Lung (tissue), 12 donors: Measurements from ENCODE around the gene MDC1. TPM values are rescaled to one million over a fixed set of nuclear protein-coding genes. Genes with fewer than 3 reads are reported as not detected.
"Not testable (repeated sequence)": the region's sequence is repeated elsewhere in the genome, so short reads cannot be mapped to it uniquely, and the experiment has no call there.

ENCODE experiments used
- ATAC-seq: fragments of 200-7000 bp; cut with Tn5 transposase; one replicate; pipeline ENCODE4 v1.9.1; 2020; ENCODE audit warnings: moderate number of reproducible peaks; ENCODE audit not compliant: insufficient read depth, low FRiP score
- DNase-seq, 3 donors: peaks; one replicate each; pipeline ENCODE4 v3.0.0-alpha.2; 2013 to 2017
- H3K27ac ChIP-seq, 2 donors: one replicate each; pipeline ENCODE4 v1.5.1; 2013; ENCODE audit warnings: mild to moderate bottlenecking in 2 of 2, moderate library complexity in 2 of 2, control low read depth in 1 of 2, inconsistent platforms in 1 of 2, low read depth in 1 of 2, low read length in 1 of 2
- H3K27me3 ChIP-seq, 3 donors: one replicate each; pipeline ENCODE4 v1.5.1; 2013; ENCODE audit warnings: low read length in 2 of 3; ENCODE audit not compliant: control insufficient read depth in 3 of 3, insufficient read depth in 3 of 3
- H3K36me3 ChIP-seq, 4 donors: one replicate each; pipeline ENCODE4 v1.5.1; 2013; ENCODE audit warnings: low read length in 4 of 4, mild to moderate bottlenecking in 1 of 4, moderate library complexity in 1 of 4; ENCODE audit not compliant: control insufficient read depth in 4 of 4, insufficient read depth in 4 of 4
- H3K4me1 ChIP-seq, 5 donors: one replicate each; pipeline ENCODE4 v1.5.1; 2013; ENCODE audit warnings: low read length in 5 of 5, mild to moderate bottlenecking in 2 of 5, moderate library complexity in 1 of 5; ENCODE audit not compliant: control insufficient read depth in 5 of 5, insufficient read depth in 5 of 5
- H3K4me3 ChIP-seq: one replicate; pipeline ENCODE4 v1.5.1; 2013; ENCODE audit warnings: mild to moderate bottlenecking, control low read depth, moderate library complexity
- H3K9ac ChIP-seq, 2 donors: one replicate each; pipeline ENCODE4 v1.5.1; 2013; ENCODE audit warnings: low read length in 2 of 2, control low read depth in 1 of 2; ENCODE audit not compliant: insufficient read depth in 1 of 2
- H3K9me3 ChIP-seq, 4 donors: one replicate each; pipeline ENCODE4 v1.5.1; 2013; ENCODE audit warnings: low read length in 3 of 4, mild to moderate bottlenecking in 1 of 4, moderate library complexity in 1 of 4; ENCODE audit not compliant: control insufficient read depth in 4 of 4, insufficient read depth in 3 of 4
- CTCF ChIP-seq: IDR thresholded peaks from 2 replicates; pipeline ENCODE4 v1.5.1; 2012; ENCODE audit warnings: mild to moderate bottlenecking; ENCODE audit errors: control extremely low read depth, extremely low read depth
- WGBS, 2 donors: extraction: QIAGEN DNeasy Blood & Tissue Kit; methylation state at CpG; one replicate each; pipeline ENCODE4 v1.1.7; 2013; 5-methylcytosine and 5-hydroxymethylcytosine counted together
- polyA plus RNA-seq, 2 donors: library from polyadenylated mRNA; stranded (reverse); fragments of 200-250 nt; gene quantifications; one replicate each; pipeline ENCODE4 v1.2.1, GENCODE V29; 2013
- total RNA-seq, 2 donors: library from RNA; depleted of rRNA in 1 of 2; stranded (reverse); fragments of >200 nt in 1 of 2; gene quantifications; one replicate each; pipeline ENCODE4 v1.2.1, GENCODE V29; 2014 to 2021
- donor health status: control.
- donor health status: control.
- donor health status: Bipolar disorder and iron deficiency.
- donor health status: healthy.
- donor health status: DM: yes; HTN: yes; CAD: no.

The MDC1 gene
- total and polyA plus RNA-seq, 4 donors = 9.9 to 34.0 (median 12.4) TPM

DNA sequence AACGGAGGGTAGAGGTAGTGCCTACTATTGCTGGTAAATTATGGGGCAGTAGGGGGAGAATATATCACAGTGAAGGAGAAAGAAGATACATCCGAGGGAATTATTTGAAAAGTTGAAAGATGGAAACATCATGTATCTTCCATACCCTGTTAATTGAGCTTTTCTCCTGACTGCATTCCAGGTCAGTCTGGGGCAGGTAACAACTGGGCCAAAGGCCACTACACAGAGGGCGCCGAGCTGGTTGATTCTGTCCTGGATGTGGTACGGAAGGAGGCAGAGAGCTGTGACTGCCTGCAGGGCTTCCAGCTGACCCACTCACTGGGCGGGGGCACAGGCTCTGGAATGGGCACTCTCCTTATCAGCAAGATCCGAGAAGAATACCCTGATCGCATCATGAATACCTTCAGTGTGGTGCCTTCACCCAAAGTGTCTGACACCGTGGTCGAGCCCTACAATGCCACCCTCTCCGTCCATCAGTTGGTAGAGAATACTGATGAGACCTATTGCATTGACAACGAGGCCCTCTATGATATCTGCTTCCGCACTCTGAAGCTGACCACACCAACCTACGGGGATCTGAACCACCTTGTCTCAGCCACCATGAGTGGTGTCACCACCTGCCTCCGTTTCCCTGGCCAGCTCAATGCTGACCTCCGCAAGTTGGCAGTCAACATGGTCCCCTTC is 6.2 kb upstream of the MDC1 start:
- H3K9me3 ChIP-seq, ATAC-seq, H3K27me3 ChIP-seq, H3K9ac ChIP-seq, DNase-seq, H3K4me3 ChIP-seq: not testable (repeated sequence)
- Histone ChIP-seq H3K27ac (peak overlapping the region in 1 of 2 donors; percentile 11), H3K36me3 (peaks cover 6 to 53% (median 39%) of the 10 kb centered on the region in 4 donors), H3K4me1 (peaks cover 4 to 36% (median 7%) of the 10 kb centered on the region in 5 donors)
- WGBS, 2 donors = 71 to 77% methylated on average over 16 of the region's 16 CpGs

GRCh38 chr6:30722280-30723112 is 5.4 kb upstream of the MDC1 start:
- ATAC-seq (no peak), DNase-seq (peak; percentile 84 to 87 (median 87))
- Histone ChIP-seq H3K4me3 (peak overlapping the region; percentile 22), H3K9ac (peak overlapping the region in 1 of 2 donors; percentile 47), H3K27ac (peak overlapping the region; percentile 88 to 94), H3K36me3 (peaks cover 6 to 48% (median 32%) of the 10 kb centered on the region in 4 donors), H3K9me3 (no peaks in the 10 kb centered on the region), H3K27me3 (no peaks in the 10 kb centered on the region), H3K4me1 (peaks cover 4 to 36% (median 7%) of the 10 kb centered on the region in 5 donors)
- 15 to 19% methylated on average over 27 of the region's 27 CpGs for WGBS, 2 donors
- TF ChIP-seq CTCF = peak; percentile 97

DNA sequence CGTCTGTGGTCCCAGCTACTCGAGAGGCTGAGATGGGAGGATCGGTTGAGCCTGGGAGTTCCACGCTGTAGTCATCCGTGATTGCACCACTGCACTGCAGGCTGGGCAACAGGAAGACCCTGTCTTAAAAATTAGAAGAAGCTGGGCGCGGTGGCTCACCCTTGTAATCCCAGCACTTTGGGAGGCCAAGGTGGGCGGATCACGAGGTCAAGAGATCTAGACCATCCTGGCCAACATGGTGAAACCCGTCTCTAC is 4.9 kb upstream of the MDC1 start:
- Histone ChIP-seq H3K27ac (peak overlapping the region; percentile 88 to 94), H3K36me3 (peaks cover 6 to 48% (median 31%) of the 10 kb centered on the region in 4 donors), H3K4me1 (peaks cover 4 to 36% (median 7%) of the 10 kb centered on the region in 5 donors), H3K4me3 (peak overlapping the region; percentile 54), H3K9ac (peak overlapping the region in 1 of 2 donors; percentile 62)
- not testable (repeated sequence) for DNase-seq, H3K27me3 ChIP-seq, H3K9me3 ChIP-seq, ATAC-seq
- 8 to 9% methylated on average over 10 of the region's 10 CpGs for WGBS, 2 donors

GRCh38 chr6:30721198-30722024 is 4.3 kb upstream of the MDC1 start:
- Histone ChIP-seq H3K9me3 (no peaks in the 10 kb centered on the region), H3K4me3 (peak overlapping the region; percentile 58), H3K27ac (peak overlapping the region; percentile 94 to 95), H3K36me3 (peaks cover 6 to 48% (median 29%) of the 10 kb centered on the region in 4 donors), H3K27me3 (no peaks in the 10 kb centered on the region), H3K4me1 (peaks cover 4 to 42% (median 9%) of the 10 kb centered on the region in 5 donors), H3K9ac (peak overlapping the region; percentile 99)
- no peak for TF ChIP-seq CTCF
- DNase-seq = peak; percentile 94 to 97 (median 94)
- WGBS, 2 donors = 1% methylated on average over 63 to 71 of the region's 71 CpGs
- peak; percentile 74 for ATAC-seq
